ENCODE results near the gene GRM5.
"Not testable (repeated sequence)": the region's sequence is repeated elsewhere in the genome, so short reads cannot be mapped to it uniquely, and the experiment has no call there.

- not testable (repeated sequence) for TF ChIP-seq CTCF (IDR thresholded peaks at IDR 0.05); POLR2AphosphoS5 (IDR thresholded peaks at IDR 0.05); EP300 (IDR thresholded peaks at IDR 0.05; ENCODE audit: low read depth); POLR2A (IDR thresholded peaks at IDR 0.05)
Observed at GRCh38 chr11:89063481-89063951, 2.3 kb downstream of the GRM5 start.

All from transverse colon (tissue), 4 donors.